CD4-positive, alpha-beta T cell treated with Interleukin-4 for 4 hours (primary cell): ENCODE data around the gene MAML2.

Experiments used
- DNase-seq: peaks from one replicate; pipeline ENCODE4 v3.0.0-alpha.2; 2020

The MAML2 gene

DNA sequence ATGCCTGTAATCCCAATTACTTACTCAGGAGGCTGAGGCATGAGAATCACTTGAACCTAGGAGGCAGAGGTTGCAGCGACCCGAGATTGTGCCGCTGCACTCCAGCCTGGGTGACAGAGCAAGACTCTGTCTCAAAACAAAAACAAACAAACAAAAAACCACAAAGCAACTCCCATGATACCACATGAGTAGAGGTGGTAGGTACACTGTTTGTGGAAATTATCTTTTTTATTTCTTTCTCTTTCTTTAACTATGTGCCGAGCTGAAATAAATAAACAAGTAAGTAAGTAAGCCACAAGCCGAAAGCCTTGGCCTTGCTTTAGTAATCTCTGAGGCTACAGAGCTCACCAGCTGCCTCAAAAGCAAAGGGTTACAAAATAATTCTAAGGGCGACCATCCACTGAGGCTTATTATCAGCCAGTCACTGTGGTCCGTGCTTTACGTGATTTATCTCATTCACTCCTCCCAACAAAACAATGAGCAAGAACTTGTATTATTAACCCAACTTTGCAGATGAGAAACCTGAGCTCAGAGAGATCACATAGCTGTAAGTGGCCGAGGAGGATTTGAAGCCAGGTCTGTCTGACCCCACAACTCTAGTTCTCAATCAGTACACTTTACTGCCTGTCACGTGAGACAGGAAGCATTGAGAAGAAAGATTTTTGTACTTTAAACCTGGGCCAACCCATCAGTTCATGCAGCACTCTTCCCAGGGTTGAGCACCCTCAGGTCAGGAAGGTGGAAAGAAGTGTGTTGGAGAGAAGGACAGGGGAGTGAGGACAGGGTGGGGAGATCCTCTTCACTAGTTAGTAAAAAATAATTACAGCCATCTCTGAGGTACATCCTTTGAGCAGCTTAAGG lies 349.3 kb downstream of the MAML2 start:
- no peak for DNase-seq

GRCh38 chr11:95991545-95991944 lies 351.4 kb downstream of the MAML2 start:
- DNase-seq: no peak

DNA sequence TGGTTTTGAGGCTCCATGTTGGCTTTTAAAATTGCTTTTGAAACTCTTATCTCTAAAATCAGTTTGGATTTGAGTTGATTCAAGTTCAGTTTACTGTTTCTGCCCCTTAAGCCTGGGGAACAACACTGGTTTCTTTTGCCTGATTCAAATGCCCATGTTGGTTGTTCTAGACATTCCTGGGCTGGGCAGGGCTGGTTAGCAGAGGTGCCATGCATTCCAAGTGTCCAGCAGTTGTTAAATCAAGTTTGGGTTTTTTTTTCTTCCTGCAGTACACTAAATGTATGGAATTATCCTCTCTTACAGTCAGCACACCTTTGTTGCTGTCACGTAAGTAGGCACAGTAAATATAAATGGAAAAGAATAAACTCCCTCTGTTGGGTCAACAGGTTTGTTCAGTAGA lies 351.9 kb downstream of the MAML2 start:
- no peak for DNase-seq

GRCh38 chr11:95989780-95990179 lies 353.2 kb downstream of the MAML2 start:
- DNase-seq: no peak

DNA sequence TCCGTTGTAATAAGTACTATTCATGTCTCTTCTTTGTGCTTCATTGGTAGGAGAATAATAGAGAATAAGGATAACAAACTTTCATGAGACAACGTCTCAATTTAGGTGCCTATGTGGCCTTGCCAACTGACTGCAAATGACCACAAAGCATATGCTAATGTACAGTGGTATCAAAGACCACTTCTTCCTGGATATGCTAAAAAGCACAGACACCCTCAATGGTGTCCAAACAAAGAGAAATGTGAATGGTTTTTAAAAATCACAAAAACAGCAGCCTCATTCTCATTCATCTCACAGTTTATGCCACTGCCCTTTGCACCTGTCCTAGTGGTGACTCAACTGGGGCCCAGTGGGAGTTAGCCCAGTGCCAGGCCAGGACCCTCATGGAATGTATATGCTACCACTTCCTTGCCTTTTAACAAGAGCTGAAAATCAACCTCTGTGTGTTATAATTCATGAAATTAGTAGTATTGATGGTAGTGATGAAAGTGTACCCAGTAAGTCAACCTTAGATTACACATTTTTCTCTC lies 353.9 kb downstream of the MAML2 start:
- no peak for DNase-seq

GRCh38 chr11:95985174-95985808 lies 357.7 kb downstream of the MAML2 start:
- DNase-seq: no peak

DNA sequence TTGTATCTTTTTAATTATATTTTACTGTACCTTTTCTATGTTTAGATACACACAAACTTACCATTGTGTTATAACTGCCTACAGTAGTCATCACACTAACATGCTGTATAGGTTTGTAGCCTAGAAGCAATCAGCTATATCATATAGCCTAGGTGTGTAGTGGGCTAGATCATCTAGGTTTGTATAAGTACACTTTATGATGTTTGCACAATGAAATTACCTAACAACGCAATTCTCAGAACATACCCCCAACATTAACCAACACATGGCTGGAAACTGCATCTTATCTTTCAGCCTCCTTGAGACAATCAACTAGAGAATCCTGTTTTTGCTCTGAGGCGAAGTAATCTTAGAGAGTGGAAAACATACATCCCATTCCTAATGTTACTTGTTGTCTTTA lies 358.9 kb downstream of the MAML2 start:
- no peak for DNase-seq

DNA sequence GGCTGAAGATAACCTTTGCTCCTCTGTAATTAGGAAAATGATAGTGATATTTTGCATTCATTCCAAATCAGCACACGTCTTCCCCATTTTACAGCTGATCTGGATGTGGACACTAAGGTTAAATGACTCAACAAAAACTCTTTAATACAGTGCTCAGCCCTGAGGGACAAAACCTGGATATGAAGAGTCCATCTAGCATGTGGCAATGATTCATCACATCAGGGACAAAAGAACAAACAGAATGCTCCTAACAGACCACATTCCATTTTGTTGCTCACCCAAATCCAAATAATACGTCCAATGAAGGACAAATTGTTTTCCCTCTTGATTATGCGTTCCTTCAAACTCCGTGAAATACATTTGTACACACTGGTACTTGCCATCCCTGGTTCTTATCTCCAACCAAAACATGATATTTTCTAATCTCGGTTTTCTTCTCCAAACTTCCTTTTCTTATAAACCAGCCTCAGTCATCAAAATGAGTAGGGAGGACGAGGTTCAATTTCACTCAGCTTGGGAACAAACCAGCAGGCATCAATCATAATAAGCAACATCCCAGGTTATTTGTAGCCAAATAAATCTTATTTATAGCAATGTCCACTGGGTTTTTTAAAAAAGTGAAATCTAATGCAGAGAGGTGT lies 365.3 kb downstream of the MAML2 start:
- DNase-seq: no peak

- no peak for DNase-seq
These were observed 366.4 kb downstream of the MAML2 start for GRCh38 chr11:95976550-95976949.

- DNase-seq: no peak
These were observed 367.7 kb downstream of the MAML2 start for GRCh38 chr11:95975343-95975742.

DNA sequence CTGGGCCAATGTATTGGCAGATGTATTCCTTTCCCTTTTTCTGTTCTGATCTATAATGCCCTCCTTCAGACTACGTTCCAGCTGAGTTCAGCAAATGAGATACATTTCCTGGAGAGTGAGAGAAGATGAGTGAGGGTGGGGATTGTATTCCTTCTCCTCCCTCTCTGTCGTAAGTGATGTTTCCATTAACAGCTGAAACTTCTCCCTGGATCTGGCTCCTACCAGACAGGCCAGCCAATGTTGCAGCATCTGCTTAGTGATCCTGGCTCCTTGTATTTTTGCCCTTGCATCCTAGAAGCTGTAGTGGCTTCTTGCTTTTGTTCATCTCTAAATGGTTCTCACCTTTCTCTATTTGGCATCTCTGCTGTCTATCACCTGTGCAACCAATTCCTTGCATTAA lies 370.9 kb downstream of the MAML2 start:
- no peak for DNase-seq

DNA sequence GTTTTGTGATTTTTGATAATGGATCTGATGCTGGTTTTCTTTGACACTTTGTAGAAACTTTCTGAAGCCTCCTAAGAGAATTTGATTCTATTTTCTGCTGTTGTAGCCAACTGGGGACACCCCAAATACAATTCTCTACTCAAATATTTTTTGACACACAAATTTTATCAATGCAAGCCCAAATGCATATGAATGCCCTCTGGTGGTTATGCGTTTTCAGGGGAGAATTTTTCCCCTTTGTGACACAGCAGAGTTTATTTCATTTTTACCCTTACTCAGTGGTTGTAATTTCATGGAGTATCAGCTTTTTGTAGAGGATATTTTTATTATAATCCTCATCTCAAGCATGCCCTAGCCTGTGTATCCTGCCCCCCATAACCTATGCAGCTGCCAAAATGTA lies 374.4 kb downstream of the MAML2 start:
- no peak for DNase-seq

GRCh38 chr11:95964281-95964680 lies 378.7 kb downstream of the MAML2 start:
- no peak for DNase-seq

DNA sequence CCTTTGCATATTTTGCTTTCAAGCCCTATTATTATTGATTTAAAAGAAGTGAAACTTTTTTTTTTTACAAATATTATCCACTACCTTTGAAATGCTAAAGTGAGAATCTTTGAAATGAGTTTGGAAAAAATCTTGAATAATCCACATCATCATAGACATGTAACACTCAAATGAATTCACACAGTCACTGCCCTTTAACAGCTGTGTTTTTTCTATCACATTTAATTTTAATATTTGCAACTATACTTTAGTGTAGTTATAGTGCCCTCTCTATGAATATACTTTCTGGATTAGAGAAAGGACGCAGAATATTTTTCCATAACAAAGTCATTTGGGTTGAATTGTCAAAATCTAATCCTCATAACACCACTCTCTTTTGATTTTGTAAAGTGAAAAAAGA lies 381.2 kb downstream of the MAML2 start:
- DNase-seq: no peak

DNA sequence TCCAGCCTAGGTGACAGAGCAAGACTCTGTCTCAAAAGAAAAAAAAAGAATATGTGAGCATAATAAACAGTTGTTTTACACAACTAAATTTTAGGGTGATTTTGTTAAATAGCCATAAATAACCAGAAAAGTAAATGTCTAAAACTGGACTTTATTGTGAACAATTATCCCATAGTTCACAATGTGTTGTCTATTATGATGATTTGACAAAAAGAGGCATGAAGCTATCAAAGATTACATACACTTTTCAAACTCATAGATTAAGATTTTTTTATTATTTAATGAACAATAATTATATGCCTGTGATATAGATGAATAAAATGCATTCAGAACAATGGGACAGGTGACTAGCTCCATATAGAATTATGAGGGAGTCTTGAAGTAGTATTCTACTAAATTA lies 392.1 kb downstream of the MAML2 start:
- DNase-seq: no peak

- no peak for DNase-seq
These were observed 394.4 kb downstream of the MAML2 start for GRCh38 chr11:95948637-95949036.

DNA sequence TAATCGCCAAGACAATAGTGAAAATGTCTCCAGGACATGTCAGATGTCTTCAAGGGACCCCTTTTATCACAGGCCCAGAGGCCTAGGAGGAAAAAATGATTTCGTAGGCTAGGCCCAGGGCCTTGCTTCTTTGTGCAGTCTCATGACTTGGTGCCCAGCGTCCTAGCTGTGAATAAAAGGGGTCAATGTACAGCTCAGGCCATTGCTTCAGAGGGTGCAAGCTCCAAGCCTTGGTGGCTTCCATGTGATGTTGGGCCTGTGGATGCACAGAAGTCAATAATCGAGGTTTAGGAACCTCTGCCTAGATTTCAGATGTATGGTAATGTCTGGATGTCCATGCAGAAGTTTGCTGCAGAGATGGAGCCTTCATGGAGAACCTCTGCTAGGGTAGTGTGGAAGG lies 398.4 kb downstream of the MAML2 start:
- DNase-seq: no peak

GRCh38 chr11:95943546-95943945 lies 399.4 kb downstream of the MAML2 start:
- DNase-seq: no peak

GRCh38 chr11:95939091-95939490 lies 403.9 kb downstream of the MAML2 start:
- DNase-seq: no peak

- no peak for DNase-seq
These were observed 405.6 kb downstream of the MAML2 start for GRCh38 chr11:95937358-95937757.

DNA sequence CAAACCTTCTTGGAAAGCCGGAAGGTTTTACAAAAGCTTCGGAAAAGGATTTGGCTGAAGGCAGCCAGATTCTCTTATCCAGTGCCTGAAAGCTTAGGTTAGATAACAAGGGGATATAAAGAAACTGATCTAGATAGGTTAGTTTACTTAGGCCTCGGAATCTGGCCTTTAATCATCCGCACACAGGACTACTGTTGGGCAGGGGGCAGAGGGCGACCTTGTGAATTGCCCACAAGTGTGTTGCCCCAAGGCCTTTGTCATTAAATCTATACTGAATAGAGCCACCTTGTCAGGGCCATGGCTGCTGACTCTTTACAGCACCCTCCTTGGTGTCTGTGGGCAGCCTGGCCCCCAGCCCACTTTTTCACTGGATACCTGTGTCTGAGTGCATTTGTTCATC lies 409.4 kb downstream of the MAML2 start:
- no peak for DNase-seq

DNA sequence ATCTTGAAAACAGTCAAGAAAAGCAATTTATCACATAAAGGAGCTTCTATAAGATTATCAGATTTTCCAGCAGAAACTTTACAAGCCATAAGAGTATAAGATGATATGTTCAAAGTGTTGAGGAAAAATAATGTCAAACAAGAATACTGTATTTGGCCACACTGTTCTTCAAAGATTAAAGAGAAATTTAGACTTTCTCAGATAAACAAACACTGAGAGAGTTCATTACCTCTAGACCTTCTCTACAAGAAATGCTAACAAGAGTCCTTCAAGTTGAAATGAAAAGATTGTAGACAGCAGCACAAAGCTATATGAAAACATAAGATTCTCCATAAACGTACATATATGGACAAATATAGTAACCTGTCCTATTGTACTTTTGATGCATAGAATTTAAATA lies 411.1 kb downstream of the MAML2 start:
- no peak for DNase-seq

- DNase-seq: no peak
These were observed 412.0 kb downstream of the MAML2 start for GRCh38 chr11:95930948-95931347.

GRCh38 chr11:95926726-95927125 lies 416.3 kb downstream of the MAML2 start:
- DNase-seq: no peak
